GM12878 (cell line): ENCODE measurements around the gene EXO1. TPM values are rescaled to one million over a fixed set of nuclear protein-coding genes. Genes with fewer than 3 reads are reported as not detected.

Experiments
- FOS ChIP-seq: IDR thresholded peaks from 3 replicates; pipeline ENCODE4 v1.6.1; 2011; ENCODE audit warnings: borderline replicate concordance; ENCODE audit not compliant: insufficient read length; ENCODE audit errors: extremely low read depth
- GABPA ChIP-seq: IDR thresholded peaks from 2 replicates; pipeline ENCODE4 v1.6.1; 2014; ENCODE audit warnings: antibody characterized with exemption, low read depth, mild to moderate bottlenecking, inconsistent platforms
- HDGF ChIP-seq: fragments of 450-650 bp; IDR thresholded peaks from 2 replicates; pipeline ENCODE4 v1.6.1; 2016; ENCODE audit warnings: antibody characterized with exemption
- JUNB ChIP-seq: IDR thresholded peaks from 2 replicates; pipeline ENCODE4 v1.6.1; 2016; ENCODE audit warnings: antibody characterized with exemption, mild to moderate bottlenecking
- MEF2B ChIP-seq: fragments of 450-650 bp; IDR thresholded peaks from 2 replicates; pipeline ENCODE4 v1.6.1; 2018; ENCODE audit warnings: mild to moderate bottlenecking, moderate library complexity; ENCODE audit not compliant: partially characterized antibody, poor library complexity, severe bottlenecking
- RELA ChIP-seq: fragments of 450-650 bp; IDR thresholded peaks from 2 replicates; pipeline ENCODE4 v1.8.0; 2014; ENCODE audit warnings: borderline replicate concordance; ENCODE audit not compliant: partially characterized antibody
- RUNX3 ChIP-seq: IDR thresholded peaks from 2 replicates; pipeline ENCODE4 v1.6.1; 2012; ENCODE audit warnings: low read length, inconsistent platforms
- SMARCA5 ChIP-seq: fragments of 450-650 bp; IDR thresholded peaks from 2 replicates; pipeline ENCODE4 v1.6.1; 2017; ENCODE audit warnings: mild to moderate bottlenecking
- polyA plus RNA-seq, 11 experiments: library from polyadenylated mRNA; depleted of rRNA in 4 of 11; unstranded in 6 of 11; stranded (reverse) in 5 of 11; fragments of >200 nt; fragmentation: Nextera tagmentation in 4 of 11; fragmentation: Illumina TruSeq in 1 of 11; extraction: Ambion mirVana in 4 of 11; extraction: Trizol in 1 of 11; gene quantifications; 1 replicate in 1 of 11; 2 replicates in 10 of 11; pipeline versions ENCODE4 v1.2.1 to v1.2.3, GENCODE V29; 2011 to 2016; ENCODE audit warnings: inconsistent platforms in 2 of 11, missing spikeins in 2 of 11, low read depth in 1 of 11
- total RNA-seq, 4 experiments: library from RNA; depleted of rRNA in 3 of 4; stranded (reverse); fragments of >200 nt in 3 of 4; fragmentation: Illumina TruSeq in 1 of 4; extraction: Trizol in 1 of 4; gene quantifications; 2 replicates each; pipeline versions ENCODE4 v1.2.1 to v1.2.3, GENCODE V29; 2013 to 2021
- TF ChIP-seq, protein P1 (sequence below): fragments of 450-650 bp; formaldehyde crosslinking; IDR thresholded peaks from 2 replicates; pipeline ENCODE4 v1.4.0; 2022; ENCODE audit warnings: mild to moderate bottlenecking, moderate library complexity
- TF ChIP-seq, protein P2 (sequence below): IDR thresholded peaks from 2 replicates; pipeline ENCODE4 v1.6.1; 2012; ENCODE audit warnings: low read depth, low read length, improper control_type of control experiment
- TF ChIP-seq, protein P3 (sequence below): fragments of 450-650 bp; conservative IDR thresholded peaks from 2 replicates; pipeline ENCODE4 v1.6.1; 2017; ENCODE audit warnings: mild to moderate bottlenecking, moderate library complexity

The EXO1 gene
- total and polyA plus RNA-seq, 10 of the 15 experiments (the other 5 are each of a cell fraction or from before 2014, with no cell fraction given) = 8.7 to 43.4 (median 30.6) TPM

GRCh38 chr1:241847796-241848685, at the start of gene EXO1 (continued):
- TF ChIP-seq, protein P1, sequence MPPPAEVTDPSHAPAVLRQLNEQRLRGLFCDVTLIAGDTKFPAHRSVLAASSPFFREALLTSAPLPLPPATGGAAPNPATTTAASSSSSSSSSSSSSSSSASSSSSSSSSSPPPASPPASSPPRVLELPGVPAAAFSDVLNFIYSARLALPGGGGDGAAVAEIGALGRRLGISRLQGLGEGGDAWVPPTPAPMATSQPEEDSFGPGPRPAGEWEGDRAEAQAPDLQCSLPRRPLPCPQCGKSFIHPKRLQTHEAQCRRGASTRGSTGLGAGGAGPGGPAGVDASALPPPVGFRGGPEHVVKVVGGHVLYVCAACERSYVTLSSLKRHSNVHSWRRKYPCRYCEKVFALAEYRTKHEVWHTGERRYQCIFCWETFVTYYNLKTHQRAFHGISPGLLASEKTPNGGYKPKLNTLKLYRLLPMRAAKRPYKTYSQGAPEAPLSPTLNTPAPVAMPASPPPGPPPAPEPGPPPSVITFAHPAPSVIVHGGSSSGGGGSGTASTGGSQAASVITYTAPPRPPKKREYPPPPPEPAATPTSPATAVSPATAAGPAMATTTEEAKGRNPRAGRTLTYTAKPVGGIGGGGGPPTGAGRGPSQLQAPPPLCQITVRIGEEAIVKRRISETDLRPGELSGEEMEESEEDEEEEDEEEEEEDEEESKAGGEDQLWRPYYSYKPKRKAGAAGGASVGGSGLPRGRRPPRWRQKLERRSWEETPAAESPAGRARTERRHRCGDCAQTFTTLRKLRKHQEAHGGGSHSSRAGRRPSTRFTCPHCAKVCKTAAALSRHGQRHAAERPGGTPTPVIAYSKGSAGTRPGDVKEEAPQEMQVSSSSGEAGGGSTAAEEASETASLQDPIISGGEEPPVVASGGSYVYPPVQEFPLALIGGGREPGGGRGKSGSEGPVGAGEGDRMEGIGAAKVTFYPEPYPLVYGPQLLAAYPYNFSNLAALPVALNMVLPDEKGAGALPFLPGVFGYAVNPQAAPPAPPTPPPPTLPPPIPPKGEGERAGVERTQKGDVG (CRISPR knock-in tag) = no peak
- no peak for TF ChIP-seq JUNB
- TF ChIP-seq GABPA = peak; percentile 92
- peak; percentile 75 for TF ChIP-seq RELA
- TF ChIP-seq SMARCA5 = 0 out of 2 replicates have a peak, but pooled peaks have one; percentile 34
- TF ChIP-seq, protein P2, sequence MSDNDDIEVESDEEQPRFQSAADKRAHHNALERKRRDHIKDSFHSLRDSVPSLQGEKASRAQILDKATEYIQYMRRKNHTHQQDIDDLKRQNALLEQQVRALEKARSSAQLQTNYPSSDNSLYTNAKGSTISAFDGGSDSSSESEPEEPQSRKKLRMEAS = peak; percentile 91
- TF ChIP-seq, protein P3, sequence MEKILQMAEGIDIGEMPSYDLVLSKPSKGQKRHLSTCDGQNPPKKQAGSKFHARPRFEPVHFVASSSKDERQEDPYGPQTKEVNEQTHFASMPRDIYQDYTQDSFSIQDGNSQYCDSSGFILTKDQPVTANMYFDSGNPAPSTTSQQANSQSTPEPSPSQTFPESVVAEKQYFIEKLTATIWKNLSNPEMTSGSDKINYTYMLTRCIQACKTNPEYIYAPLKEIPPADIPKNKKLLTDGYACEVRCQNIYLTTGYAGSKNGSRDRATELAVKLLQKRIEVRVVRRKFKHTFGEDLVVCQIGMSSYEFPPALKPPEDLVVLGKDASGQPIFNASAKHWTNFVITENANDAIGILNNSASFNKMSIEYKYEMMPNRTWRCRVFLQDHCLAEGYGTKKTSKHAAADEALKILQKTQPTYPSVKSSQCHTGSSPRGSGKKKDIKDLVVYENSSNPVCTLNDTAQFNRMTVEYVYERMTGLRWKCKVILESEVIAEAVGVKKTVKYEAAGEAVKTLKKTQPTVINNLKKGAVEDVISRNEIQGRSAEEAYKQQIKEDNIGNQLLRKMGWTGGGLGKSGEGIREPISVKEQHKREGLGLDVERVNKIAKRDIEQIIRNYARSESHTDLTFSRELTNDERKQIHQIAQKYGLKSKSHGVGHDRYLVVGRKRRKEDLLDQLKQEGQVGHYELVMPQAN = peak; percentile 100
- TF ChIP-seq MEF2B = no peak
- peak; percentile 72 for TF ChIP-seq RUNX3
- TF ChIP-seq FOS = no peak
- peak; percentile 77; the same call in 1 of the 2 replicates for TF ChIP-seq HDGF
- TF ChIP-seq, all 136 proteins: peak for 51
